Measurements from ENCODE around the gene RAB14.

Gene RAB14

GRCh38 chr9:121150188-121150587 lies 51.5 kb downstream of the RAB14 start:
- DNase-seq = no peak
- no peak overlapping the region for H3K27ac ChIP-seq

GRCh38 chr9:121144482-121144881 lies 57.2 kb downstream of the RAB14 start:
- no peak overlapping the region for H3K27ac ChIP-seq
- no peaks in the 10 kb centered on the region for H3K27me3 ChIP-seq (ENCODE audit: insufficient read depth, low read depth, severe bottlenecking)
- peaks cover 82% of the 10 kb centered on the region for H3K36me3 ChIP-seq
- H3K4me3 ChIP-seq (ENCODE audit: low read depth, low read length) = no peak overlapping the region
- no peak for DNase-seq
- no peak for TF ChIP-seq CTCF (IDR thresholded peaks at IDR 0.05; ENCODE audit: low read depth, low read length)
- H3K9me3 ChIP-seq (ENCODE audit: severe bottlenecking) = no peaks in the 10 kb centered on the region

More at GRCh38 chr9:121150188-121150587, 51.5 kb downstream of the RAB14 start:
- Histone ChIP-seq H3K9me3 (ENCODE audit: severe bottlenecking) (no peaks in the 10 kb centered on the region), H3K36me3 (peaks cover 76% of the 10 kb centered on the region), H3K27me3 (ENCODE audit: insufficient read depth, low read depth, severe bottlenecking) (no peaks in the 10 kb centered on the region), H3K4me3 (ENCODE audit: low read depth, low read length) (no peak overlapping the region)
- no peak for TF ChIP-seq CTCF (IDR thresholded peaks at IDR 0.05; ENCODE audit: low read depth, low read length)

GRCh38 chr9:121143771-121144170 lies 57.9 kb downstream of the RAB14 start:
- no peak overlapping the region for H3K27ac ChIP-seq
- peaks cover 83% of the 10 kb centered on the region for H3K36me3 ChIP-seq
- H3K9me3 ChIP-seq (ENCODE audit: severe bottlenecking) = no peaks in the 10 kb centered on the region
- DNase-seq = no peak
- H3K27me3 ChIP-seq (ENCODE audit: insufficient read depth, low read depth, severe bottlenecking) = no peaks in the 10 kb centered on the region
- no peak overlapping the region for H3K4me3 ChIP-seq (ENCODE audit: low read depth, low read length)
- no peak for TF ChIP-seq CTCF (IDR thresholded peaks at IDR 0.05; ENCODE audit: low read depth, low read length)

GRCh38 chr9:121141706-121142105 lies 60.0 kb downstream of the RAB14 start:
- H3K27me3 ChIP-seq (ENCODE audit: insufficient read depth, low read depth, severe bottlenecking) = no peaks in the 10 kb centered on the region
- H3K36me3 ChIP-seq = peaks cover 72% of the 10 kb centered on the region
- H3K9me3 ChIP-seq (ENCODE audit: severe bottlenecking) = no peaks in the 10 kb centered on the region
- no peak for TF ChIP-seq CTCF (IDR thresholded peaks at IDR 0.05; ENCODE audit: low read depth, low read length)
- H3K27ac ChIP-seq = no peak overlapping the region
- no peak for DNase-seq
- H3K4me3 ChIP-seq (ENCODE audit: low read depth, low read length) = no peak overlapping the region

- Histone ChIP-seq H3K27me3 (ENCODE audit: insufficient read depth, low read depth, severe bottlenecking) (no peaks in the 10 kb centered on the region), H3K36me3 (peaks cover 68% of the 10 kb centered on the region), H3K9me3 (ENCODE audit: severe bottlenecking) (no peaks in the 10 kb centered on the region), H3K27ac (no peak overlapping the region), H3K4me3 (ENCODE audit: low read depth, low read length) (no peak overlapping the region)
- no peak for TF ChIP-seq CTCF (IDR thresholded peaks at IDR 0.05; ENCODE audit: low read depth, low read length)
- DNase-seq = no peak
Measured at GRCh38 chr9:121141306-121141705, 60.4 kb downstream of the RAB14 start.

- H3K4me3 ChIP-seq (ENCODE audit: low read depth, low read length) = no peak overlapping the region
- TF ChIP-seq CTCF (IDR thresholded peaks at IDR 0.05; ENCODE audit: low read depth, low read length) = no peak
- no peaks in the 10 kb centered on the region for H3K9me3 ChIP-seq (ENCODE audit: severe bottlenecking)
- H3K36me3 ChIP-seq = peaks cover 57% of the 10 kb centered on the region
- DNase-seq = no peak
- H3K27ac ChIP-seq = no peak overlapping the region
- no peaks in the 10 kb centered on the region for H3K27me3 ChIP-seq (ENCODE audit: insufficient read depth, low read depth, severe bottlenecking)
Measured at GRCh38 chr9:121140162-121140561, 61.5 kb downstream of the RAB14 start.
